SHP77 treated with DMSO at 0.1 percent for 48 hours (cell line): Measurements from ENCODE around the gene DHRS1.
"Not testable (repeated sequence)": the region's sequence is repeated elsewhere in the genome, so short reads cannot be mapped to it uniquely, and the experiment has no call there.

Experiments used
- DNase-seq: peaks from one replicate; lab custom pipeline; 2025; lab: John Stamatoyannopoulos, UW

The DHRS1 gene

GRCh38 chr14:24327914-24328313, 28.3 kb upstream of the DHRS1 start:
- not testable (repeated sequence) for DNase-seq

DNA sequence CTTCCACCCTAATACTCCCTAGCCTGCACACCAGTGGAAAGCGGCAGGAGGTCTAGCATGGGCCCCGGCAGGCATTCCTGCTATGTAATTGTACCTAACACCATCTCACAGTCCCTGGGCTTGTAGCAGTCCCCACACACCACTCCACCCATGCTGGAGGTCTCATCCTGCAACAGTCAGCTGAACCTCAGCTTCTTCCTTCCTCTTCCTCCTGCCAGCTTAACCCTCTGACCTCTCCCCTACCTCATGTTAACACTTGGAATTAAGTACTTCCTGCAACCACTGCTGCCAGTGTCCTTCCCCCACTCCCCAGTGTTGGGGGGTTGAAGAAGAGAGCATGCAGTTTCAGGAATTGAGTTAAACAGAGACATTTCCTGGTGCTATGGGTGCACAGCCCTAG, 27.7 kb upstream of the DHRS1 start:
- DNase-seq = no peak

DNA sequence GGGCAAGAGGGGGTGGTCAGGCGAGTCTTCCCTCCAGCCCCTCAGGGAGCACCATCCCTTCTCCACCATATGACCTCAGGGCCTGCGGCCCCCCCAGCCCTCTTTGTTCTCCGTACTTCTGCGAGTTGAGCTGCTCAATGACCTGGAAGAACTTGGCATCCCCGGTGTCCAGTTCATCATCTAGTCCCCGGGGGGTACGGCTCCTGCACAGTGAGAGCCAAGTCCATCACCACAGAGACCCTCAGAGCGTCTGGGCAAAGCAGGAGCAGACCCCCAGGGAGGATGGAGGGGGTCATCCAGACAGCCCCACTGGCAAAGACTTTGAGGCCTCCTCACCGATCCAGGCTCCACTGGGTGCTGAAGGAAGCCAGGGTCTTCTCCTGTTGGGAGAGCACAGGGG, 26.4 kb upstream of the DHRS1 start:
- no peak for DNase-seq

DNA sequence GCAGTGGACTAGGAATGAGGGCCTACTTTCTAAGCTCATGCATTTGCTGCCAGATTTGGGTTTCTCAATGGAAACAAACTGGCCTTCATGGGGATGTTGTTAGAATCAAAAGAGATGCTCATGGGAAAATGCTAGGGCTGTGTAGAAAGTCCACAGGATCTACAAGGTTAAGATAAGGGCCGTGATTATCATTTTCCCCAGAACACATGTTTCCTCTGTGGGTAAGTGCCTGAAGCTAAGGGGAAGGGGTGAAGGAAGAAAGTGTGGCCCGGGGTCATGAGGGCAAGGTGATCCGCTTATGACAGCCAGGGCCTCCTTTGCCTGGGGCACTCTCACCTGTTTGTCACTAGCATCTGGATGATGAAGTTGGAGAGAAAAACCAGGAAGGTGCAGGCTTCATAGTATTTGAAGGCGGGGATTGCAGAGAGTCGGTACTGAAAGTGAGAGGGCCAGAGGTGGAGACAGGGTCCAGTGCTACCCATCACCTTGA, 25.5 kb upstream of the DHRS1 start:
- no peak for DNase-seq

- no peak for DNase-seq
These were observed 24.4 kb upstream of the DHRS1 start for GRCh38 chr14:24324024-24324423.

DNA sequence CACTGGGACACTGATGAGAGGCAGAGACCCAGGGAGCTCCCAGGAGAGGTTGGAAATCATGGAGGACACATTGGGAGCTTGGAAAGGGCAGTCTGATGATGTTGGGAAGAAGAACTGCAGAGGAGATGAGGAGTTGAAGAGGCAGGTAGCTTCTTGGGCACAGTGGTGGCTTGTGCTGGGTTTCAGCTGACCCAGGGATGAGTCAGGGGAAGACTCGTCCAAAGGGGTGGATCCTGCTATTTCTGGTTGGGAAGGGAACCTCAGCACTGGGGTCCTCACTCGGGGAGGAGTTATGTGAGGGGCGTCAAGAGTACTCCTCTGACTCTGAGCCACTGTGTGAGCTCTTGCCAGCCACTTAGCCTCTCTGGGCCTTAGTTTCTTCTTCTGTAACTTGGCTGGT, 23.8 kb upstream of the DHRS1 start:
- DNase-seq = no peak

GRCh38 chr14:24322672-24323071, 23.1 kb upstream of the DHRS1 start:
- DNase-seq = no peak

- no peak for DNase-seq
These were observed 21.8 kb upstream of the DHRS1 start for GRCh38 chr14:24321212-24321975.

- DNase-seq = no peak
These were observed 17.8 kb upstream of the DHRS1 start for GRCh38 chr14:24317141-24317928.

DNA sequence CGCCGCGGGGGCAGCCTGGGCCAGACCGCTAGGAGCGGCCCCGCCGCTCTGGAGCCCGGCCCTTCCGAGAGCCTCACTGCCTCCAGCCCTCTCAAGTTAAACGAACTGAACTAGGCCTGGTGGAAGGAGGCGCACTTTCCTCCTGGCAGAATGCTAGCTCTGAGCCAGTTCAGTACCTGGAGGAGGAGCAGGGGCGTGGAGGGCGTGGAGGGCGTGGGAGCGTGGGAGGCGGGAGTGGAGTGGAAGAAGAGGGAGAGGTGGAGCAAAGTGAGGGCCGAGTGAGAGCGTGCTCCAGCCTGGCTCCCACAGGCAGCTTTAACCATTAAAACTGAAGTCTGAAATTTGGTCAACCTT, 17.0 kb upstream of the DHRS1 start:
- no peak for DNase-seq

GRCh38 chr14:24315807-24316596, 16.4 kb upstream of the DHRS1 start:
- no peak for DNase-seq

- no peak for DNase-seq
These were observed 15.7 kb upstream of the DHRS1 start for GRCh38 chr14:24315243-24315806.

- DNase-seq = no peak
These were observed 15.0 kb upstream of the DHRS1 start for GRCh38 chr14:24314377-24315193.

- no peak for DNase-seq
These were observed 14.3 kb upstream of the DHRS1 start for GRCh38 chr14:24313913-24314312.

DNA sequence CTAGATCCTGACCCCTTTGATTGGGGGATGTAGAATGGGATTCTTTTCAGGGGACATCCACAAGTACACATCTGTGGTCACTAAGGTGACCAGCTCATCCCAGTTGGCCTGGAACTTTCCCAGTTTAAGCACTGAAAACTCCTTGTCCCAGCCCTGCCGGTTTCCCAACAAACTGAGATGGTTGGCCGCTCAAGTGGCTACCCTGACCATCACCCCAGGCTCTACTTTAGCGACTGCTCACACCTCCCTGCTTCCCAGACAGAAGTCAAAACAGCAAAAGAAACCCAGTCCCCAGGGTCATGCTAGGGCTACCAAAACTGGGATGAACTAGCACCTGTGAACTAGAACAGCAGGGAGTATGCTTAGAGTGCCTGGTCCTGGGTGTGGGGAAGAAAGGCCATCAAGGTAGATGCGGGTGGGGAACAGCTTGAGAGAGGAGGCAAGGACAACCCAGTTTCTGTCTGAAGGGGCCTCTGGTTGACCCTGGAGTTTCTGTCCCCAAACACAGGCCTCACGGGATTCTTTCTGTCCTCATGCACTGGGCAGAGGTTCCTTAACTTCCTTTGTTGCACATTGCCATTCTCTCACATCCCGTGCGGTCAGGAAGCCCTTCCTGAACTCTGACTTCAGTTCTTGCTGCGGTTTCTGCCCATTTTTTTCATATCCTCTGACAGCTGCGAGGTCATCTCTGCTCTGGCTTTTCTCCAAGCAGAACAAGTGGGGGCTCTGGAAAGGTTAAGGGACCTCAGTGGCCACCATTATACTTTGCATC, 13.3 kb upstream of the DHRS1 start:
- no peak for DNase-seq

DNA sequence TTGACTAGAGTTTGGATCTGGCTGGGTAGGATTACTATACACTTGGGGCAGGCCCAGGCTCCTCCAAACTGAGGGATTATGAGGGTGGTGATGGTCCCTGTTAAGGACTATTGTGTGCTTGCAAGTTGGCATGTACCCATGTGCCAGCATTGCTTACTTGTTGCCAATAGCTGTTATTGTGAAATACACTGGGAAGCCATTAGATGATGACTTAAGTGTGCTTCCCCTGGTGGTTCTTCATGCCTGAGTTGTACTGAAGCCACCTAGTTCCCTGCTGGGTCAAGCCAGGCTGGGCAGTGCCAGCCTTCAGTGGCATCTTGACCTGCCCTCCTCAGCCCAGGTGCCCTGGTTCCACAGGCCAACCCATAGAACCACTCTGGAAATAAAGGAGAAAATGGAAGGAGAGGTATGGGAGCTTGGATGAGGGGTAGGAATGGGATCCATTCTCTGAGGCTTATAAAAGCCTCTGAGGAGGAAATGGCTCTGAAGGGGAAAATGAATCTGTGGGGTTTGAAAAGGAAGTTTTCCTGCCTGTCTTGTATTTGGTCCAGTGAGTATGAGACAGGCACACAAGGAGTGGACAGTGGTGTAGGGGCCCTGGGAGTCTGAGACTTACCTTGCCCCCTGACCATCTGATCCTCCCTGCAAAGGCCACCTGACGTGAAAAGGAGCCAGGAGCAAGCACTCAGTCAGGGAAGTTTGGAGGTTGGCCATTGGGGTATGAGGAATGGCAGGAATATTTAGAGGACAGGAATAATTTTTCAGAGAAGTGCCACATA, 12.4 kb upstream of the DHRS1 start:
- no peak for DNase-seq

DNA sequence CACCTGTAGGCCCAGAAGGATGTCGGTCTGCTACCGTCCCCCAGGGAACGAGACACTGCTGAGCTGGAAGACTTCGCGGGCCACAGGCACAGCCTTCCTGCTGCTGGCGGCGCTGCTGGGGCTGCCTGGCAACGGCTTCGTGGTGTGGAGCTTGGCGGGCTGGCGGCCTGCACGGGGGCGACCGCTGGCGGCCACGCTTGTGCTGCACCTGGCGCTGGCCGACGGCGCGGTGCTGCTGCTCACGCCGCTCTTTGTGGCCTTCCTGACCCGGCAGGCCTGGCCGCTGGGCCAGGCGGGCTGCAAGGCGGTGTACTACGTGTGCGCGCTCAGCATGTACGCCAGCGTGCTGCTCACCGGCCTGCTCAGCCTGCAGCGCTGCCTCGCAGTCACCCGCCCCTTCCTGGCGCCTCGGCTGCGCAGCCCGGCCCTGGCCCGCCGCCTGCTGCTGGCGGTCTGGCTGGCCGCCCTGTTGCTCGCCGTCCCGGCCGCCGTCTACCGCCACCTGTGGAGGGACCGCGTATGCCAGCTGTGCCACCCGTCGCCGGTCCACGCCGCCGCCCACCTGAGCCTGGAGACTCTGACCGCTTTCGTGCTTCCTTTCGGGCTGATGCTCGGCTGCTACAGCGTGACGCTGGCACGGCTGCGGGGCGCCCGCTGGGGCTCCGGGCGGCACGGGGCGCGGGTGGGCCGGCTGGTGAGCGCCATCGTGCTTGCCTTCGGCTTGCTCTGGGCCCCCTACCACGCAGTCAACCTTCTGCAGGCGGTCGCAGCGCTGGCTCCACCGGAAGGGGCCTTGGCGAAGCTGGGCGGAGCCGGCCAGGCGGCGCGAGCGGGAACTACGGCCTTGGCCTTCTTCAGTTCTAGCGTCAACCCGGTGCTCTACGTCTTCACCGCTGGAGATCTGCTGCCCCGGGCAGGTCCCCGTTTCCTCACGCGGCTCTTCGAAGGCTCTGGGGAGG, 11.3 kb upstream of the DHRS1 start, which contains the start of gene LTB4R:
LTB4R (plus strand) TSS at position 857 of the 959 bp plus-strand sequence. CDS start 4,150 bp downstream, outside the sequence.
- DNase-seq = peak; percentile 76

DNA sequence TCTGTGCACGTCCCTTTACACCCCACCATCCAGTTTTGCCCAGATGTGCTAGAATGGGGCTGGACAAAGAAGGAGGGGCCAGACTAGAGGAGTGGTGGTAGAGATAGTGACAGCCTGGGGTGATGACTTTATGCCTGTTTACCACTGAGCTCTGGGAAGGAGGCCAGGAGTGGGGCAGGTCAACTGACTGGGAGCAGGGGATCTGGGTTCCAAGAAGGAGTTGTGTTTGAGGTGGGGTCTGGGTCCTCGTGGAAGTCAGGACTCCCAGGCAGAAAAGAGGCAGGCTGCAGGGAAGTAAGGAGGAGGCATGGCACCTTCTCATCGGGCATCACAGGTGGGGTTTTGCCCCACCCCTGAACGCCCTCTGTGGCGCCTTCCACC, 10.7 kb upstream of the DHRS1 start:
- DNase-seq = no peak
